ENCODE measurements around the gene ZFAND3.

The ZFAND3 gene

GRCh38 chr6:38185244-38185643 is 365.7 kb downstream of the ZFAND3 start:
- H3K9ac ChIP-seq (ENCODE audit: low read length) = no peak overlapping the region
- peaks cover 1% of the 10 kb centered on the region for H3K36me3 ChIP-seq (ENCODE audit: control insufficient read depth, insufficient read depth, low read length)
- H3K4me3 ChIP-seq (ENCODE audit: low read length) = no peak overlapping the region
- H2BK15ac ChIP-seq (replicated peaks; ENCODE audit: low read depth) = no peak overlapping the region
- no peaks in the 10 kb centered on the region for H3K27me3 ChIP-seq (ENCODE audit: insufficient read depth, low read length, poor library complexity)
- no peak overlapping the region for H3K18ac ChIP-seq (ENCODE audit: low read length)
- no peak overlapping the region for H4K8ac ChIP-seq (ENCODE audit: low read depth, low read length)
- WGBS (ENCODE audit: extremely low coverage, insufficient coverage, low lambda C conversion rate) = no CpG with 5 or more reads among the region's 6 CpGs
- H3K4me1 ChIP-seq (ENCODE audit: control insufficient read depth, low read depth, low read length) = peaks cover 1% of the 10 kb centered on the region
- no peak overlapping the region for H3K27ac ChIP-seq (ENCODE audit: low read depth, low read length)
- no peak overlapping the region for H3K4me2 ChIP-seq (ENCODE audit: low read length)
- no peak overlapping the region for H2BK120ac ChIP-seq (ENCODE audit: low read depth, low read length)
- no peak overlapping the region for H3K56ac ChIP-seq (ENCODE audit: low read length)
- DNase-seq = no peak
- no peak overlapping the region for H3K23ac ChIP-seq (ENCODE audit: low read length)
- H2AK5ac ChIP-seq (ENCODE audit: low read length) = no peak overlapping the region
- no peak overlapping the region for H4K5ac ChIP-seq (ENCODE audit: low read length)
- no peak overlapping the region for H3K4ac ChIP-seq (ENCODE audit: low read depth, low read length)
- no peaks in the 10 kb centered on the region for H3K79me2 ChIP-seq (ENCODE audit: control insufficient read depth, insufficient read depth, low read length)
- H2BK5ac ChIP-seq (ENCODE audit: low read length) = no peak overlapping the region
- H3K79me1 ChIP-seq (ENCODE audit: low read length) = no peaks in the 10 kb centered on the region

GRCh38 chr6:38185752-38186151 is 366.2 kb downstream of the ZFAND3 start:
- no peaks in the 10 kb centered on the region for H3K27me3 ChIP-seq (ENCODE audit: insufficient read depth, low read length, poor library complexity)
- no peaks in the 10 kb centered on the region for H3K79me1 ChIP-seq (ENCODE audit: low read length)
- H3K4ac ChIP-seq (ENCODE audit: low read depth, low read length) = no peak overlapping the region
- H4K5ac ChIP-seq (ENCODE audit: low read length) = no peak overlapping the region
- peaks cover 1% of the 10 kb centered on the region for H3K4me1 ChIP-seq (ENCODE audit: control insufficient read depth, low read depth, low read length)
- no peak for DNase-seq
- H2BK120ac ChIP-seq (ENCODE audit: low read depth, low read length) = no peak overlapping the region
- no peak overlapping the region for H3K18ac ChIP-seq (ENCODE audit: low read length)
- H2BK5ac ChIP-seq (ENCODE audit: low read length) = no peak overlapping the region
- peak overlapping the region; percentile 5 for H3K56ac ChIP-seq (ENCODE audit: low read length)
- H4K8ac ChIP-seq (ENCODE audit: low read depth, low read length) = no peak overlapping the region
- no peak overlapping the region for H2AK5ac ChIP-seq (ENCODE audit: low read length)
- H3K4me2 ChIP-seq (ENCODE audit: low read length) = no peak overlapping the region
- H3K4me3 ChIP-seq (ENCODE audit: low read length) = no peak overlapping the region
- H3K9ac ChIP-seq (ENCODE audit: low read length) = no peak overlapping the region
- WGBS (ENCODE audit: extremely low coverage, insufficient coverage, low lambda C conversion rate) = no CpG with 5 or more reads among the region's 8 CpGs
- H3K79me2 ChIP-seq (ENCODE audit: control insufficient read depth, insufficient read depth, low read length) = no peaks in the 10 kb centered on the region
- H3K23ac ChIP-seq (ENCODE audit: low read length) = no peak overlapping the region
- no peak overlapping the region for H3K27ac ChIP-seq (ENCODE audit: low read depth, low read length)
- peaks cover 1% of the 10 kb centered on the region for H3K36me3 ChIP-seq (ENCODE audit: control insufficient read depth, insufficient read depth, low read length)
- H2BK15ac ChIP-seq (replicated peaks; ENCODE audit: low read depth) = no peak overlapping the region

- Histone ChIP-seq H3K36me3 (ENCODE audit: control insufficient read depth, insufficient read depth, low read length) (peaks cover 1% of the 10 kb centered on the region), H4K8ac (ENCODE audit: low read depth, low read length) (no peak overlapping the region), H3K9ac (ENCODE audit: low read length) (no peak overlapping the region), H2BK120ac (ENCODE audit: low read depth, low read length) (no peak overlapping the region), H4K5ac (ENCODE audit: low read length) (no peak overlapping the region), H3K23ac (ENCODE audit: low read length) (no peak overlapping the region), H3K79me2 (ENCODE audit: control insufficient read depth, insufficient read depth, low read length) (no peaks in the 10 kb centered on the region), H3K4me1 (ENCODE audit: control insufficient read depth, low read depth, low read length) (peaks cover 9% of the 10 kb centered on the region), H2BK5ac (ENCODE audit: low read length) (no peak overlapping the region), H2AK5ac (ENCODE audit: low read length) (peak overlapping the region; percentile 10), H3K27ac (ENCODE audit: low read depth, low read length) (no peak overlapping the region), H3K79me1 (ENCODE audit: low read length) (no peaks in the 10 kb centered on the region), H3K4me2 (ENCODE audit: low read length) (no peak overlapping the region), H3K4me3 (ENCODE audit: low read length) (no peak overlapping the region), H3K56ac (ENCODE audit: low read length) (peak overlapping the region; percentile 58), H3K27me3 (ENCODE audit: insufficient read depth, low read length, poor library complexity) (no peaks in the 10 kb centered on the region), H2BK15ac (replicated peaks; ENCODE audit: low read depth) (no peak overlapping the region), H3K18ac (ENCODE audit: low read length) (no peak overlapping the region), H3K4ac (ENCODE audit: low read depth, low read length) (no peak overlapping the region)
- no CpG with 5 or more reads among the region's 8 CpGs for WGBS (ENCODE audit: extremely low coverage, insufficient coverage, low lambda C conversion rate)
- peak; percentile 72 for DNase-seq
Observed at GRCh38 chr6:38187325-38187724, 367.8 kb downstream of the ZFAND3 start.

GRCh38 chr6:38187811-38188590 is 368.5 kb downstream of the ZFAND3 start:
- Histone ChIP-seq H3K79me1 (ENCODE audit: low read length) (no peaks in the 10 kb centered on the region), H3K4ac (ENCODE audit: low read depth, low read length) (no peak overlapping the region), H2BK120ac (ENCODE audit: low read depth, low read length) (no peak overlapping the region), H2BK5ac (ENCODE audit: low read length) (no peak overlapping the region), H3K9ac (ENCODE audit: low read length) (no peak overlapping the region), H3K23ac (ENCODE audit: low read length) (no peak overlapping the region), H2BK15ac (replicated peaks; ENCODE audit: low read depth) (no peak overlapping the region), H3K4me3 (ENCODE audit: low read length) (no peak overlapping the region), H3K27ac (ENCODE audit: low read depth, low read length) (no peak overlapping the region), H3K79me2 (ENCODE audit: control insufficient read depth, insufficient read depth, low read length) (no peaks in the 10 kb centered on the region), H3K36me3 (ENCODE audit: control insufficient read depth, insufficient read depth, low read length) (peaks cover 1% of the 10 kb centered on the region), H3K56ac (ENCODE audit: low read length) (peak overlapping the region; percentile 17), H3K18ac (ENCODE audit: low read length) (no peak overlapping the region), H3K4me2 (ENCODE audit: low read length) (no peak overlapping the region), H3K27me3 (ENCODE audit: insufficient read depth, low read length, poor library complexity) (no peaks in the 10 kb centered on the region), H4K5ac (ENCODE audit: low read length) (no peak overlapping the region), H4K8ac (ENCODE audit: low read depth, low read length) (no peak overlapping the region), H3K4me1 (ENCODE audit: control insufficient read depth, low read depth, low read length) (peaks cover 14% of the 10 kb centered on the region), H2AK5ac (ENCODE audit: low read length) (peak overlapping the region; percentile 11)
- no peak for DNase-seq
- WGBS (ENCODE audit: extremely low coverage, insufficient coverage, low lambda C conversion rate) = no CpG with 5 or more reads among the region's 20 CpGs

GRCh38 chr6:38188677-38189335 is 369.3 kb downstream of the ZFAND3 start:
- Histone ChIP-seq H3K4ac (ENCODE audit: low read depth, low read length) (no peak overlapping the region), H2AK5ac (ENCODE audit: low read length) (no peak overlapping the region), H2BK15ac (replicated peaks; ENCODE audit: low read depth) (no peak overlapping the region), H4K5ac (ENCODE audit: low read length) (no peak overlapping the region), H4K8ac (ENCODE audit: low read depth, low read length) (no peak overlapping the region), H3K79me2 (ENCODE audit: control insufficient read depth, insufficient read depth, low read length) (no peaks in the 10 kb centered on the region), H3K4me1 (ENCODE audit: control insufficient read depth, low read depth, low read length) (peaks cover 18% of the 10 kb centered on the region), H3K36me3 (ENCODE audit: control insufficient read depth, insufficient read depth, low read length) (peaks cover 1% of the 10 kb centered on the region), H2BK5ac (ENCODE audit: low read length) (no peak overlapping the region), H3K18ac (ENCODE audit: low read length) (no peak overlapping the region), H3K79me1 (ENCODE audit: low read length) (no peaks in the 10 kb centered on the region), H3K4me2 (ENCODE audit: low read length) (no peak overlapping the region), H3K27ac (ENCODE audit: low read depth, low read length) (no peak overlapping the region), H3K56ac (ENCODE audit: low read length) (no peak overlapping the region), H3K23ac (ENCODE audit: low read length) (no peak overlapping the region), H3K9ac (ENCODE audit: low read length) (no peak overlapping the region), H3K4me3 (ENCODE audit: low read length) (no peak overlapping the region), H3K27me3 (ENCODE audit: insufficient read depth, low read length, poor library complexity) (no peaks in the 10 kb centered on the region), H2BK120ac (ENCODE audit: low read depth, low read length) (no peak overlapping the region)
- DNase-seq = no peak
- no CpG with 5 or more reads among the region's 14 CpGs for WGBS (ENCODE audit: extremely low coverage, insufficient coverage, low lambda C conversion rate)

All from mesendoderm (in vitro differentiated cells).